BE2C (cell line): ENCODE measurements around the gene ZBTB48.
A peak's percentile ranks its signal among the peaks of the same experiment; 100 is the strongest.
"Not testable (repeated sequence)": the region's sequence is repeated elsewhere in the genome, so short reads cannot be mapped to it uniquely, and the experiment has no call there.

Source experiments
- DNase-seq: peaks from one replicate; pipeline ENCODE4 v3.0.0-alpha.2; 2020
- H3K27me3 ChIP-seq: fragments of 250-450 bp; sonication (Bioruptor Pico); 2 replicates; pipeline ENCODE4 v1.5.1; 2020; ENCODE audit warnings: mild to moderate bottlenecking
- H3K36me3 ChIP-seq: fragments of 250-450 bp; sonication (Bioruptor Pico); 2 replicates; pipeline ENCODE4 v1.5.1; 2020; ENCODE audit warnings: mild to moderate bottlenecking
- H3K4me1 ChIP-seq: fragments of 250-450 bp; sonication (Bioruptor Pico); 2 replicates; pipeline ENCODE4 v1.5.1; 2020
- H3K4me3 ChIP-seq: 2 replicates; pipeline ENCODE4 v1.5.1; 2011; ENCODE audit warnings: low read depth, low read length
- H3K9me3 ChIP-seq: fragments of 250-450 bp; sonication (Bioruptor Pico); 2 replicates; pipeline ENCODE4 v1.5.1; 2020
- TF ChIP-seq, protein P1 (sequence below): IDR thresholded peaks from 2 replicates; pipeline ENCODE4 v1.5.1; 2012; ENCODE audit warnings: mild to moderate bottlenecking, low read depth, low read length

ZBTB48 gene

GRCh38 chr1:6554031-6554906 is 25.5 kb upstream of the ZBTB48 start, which contains the start of gene NOL9:
Gene NOL9 (minus strand): TSS chr1:6554513. CDS start chr1:6554502, 11 bp downstream.
- Histone ChIP-seq H3K27me3 (no peaks in the 10 kb centered on the region), H3K36me3 (no peaks in the 10 kb centered on the region), H3K9me3 (no peaks in the 10 kb centered on the region), H3K4me1 (peaks cover 4% of the 10 kb centered on the region), H3K4me3 (peak within 1 kb of the TSS; percentile 86)
- DNase-seq, result peak; percentile 88
- TF ChIP-seq, protein P1, sequence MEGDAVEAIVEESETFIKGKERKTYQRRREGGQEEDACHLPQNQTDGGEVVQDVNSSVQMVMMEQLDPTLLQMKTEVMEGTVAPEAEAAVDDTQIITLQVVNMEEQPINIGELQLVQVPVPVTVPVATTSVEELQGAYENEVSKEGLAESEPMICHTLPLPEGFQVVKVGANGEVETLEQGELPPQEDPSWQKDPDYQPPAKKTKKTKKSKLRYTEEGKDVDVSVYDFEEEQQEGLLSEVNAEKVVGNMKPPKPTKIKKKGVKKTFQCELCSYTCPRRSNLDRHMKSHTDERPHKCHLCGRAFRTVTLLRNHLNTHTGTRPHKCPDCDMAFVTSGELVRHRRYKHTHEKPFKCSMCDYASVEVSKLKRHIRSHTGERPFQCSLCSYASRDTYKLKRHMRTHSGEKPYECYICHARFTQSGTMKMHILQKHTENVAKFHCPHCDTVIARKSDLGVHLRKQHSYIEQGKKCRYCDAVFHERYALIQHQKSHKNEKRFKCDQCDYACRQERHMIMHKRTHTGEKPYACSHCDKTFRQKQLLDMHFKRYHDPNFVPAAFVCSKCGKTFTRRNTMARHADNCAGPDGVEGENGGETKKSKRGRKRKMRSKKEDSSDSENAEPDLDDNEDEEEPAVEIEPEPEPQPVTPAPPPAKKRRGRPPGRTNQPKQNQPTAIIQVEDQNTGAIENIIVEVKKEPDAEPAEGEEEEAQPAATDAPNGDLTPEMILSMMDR, result peak; percentile 70

DNA sequence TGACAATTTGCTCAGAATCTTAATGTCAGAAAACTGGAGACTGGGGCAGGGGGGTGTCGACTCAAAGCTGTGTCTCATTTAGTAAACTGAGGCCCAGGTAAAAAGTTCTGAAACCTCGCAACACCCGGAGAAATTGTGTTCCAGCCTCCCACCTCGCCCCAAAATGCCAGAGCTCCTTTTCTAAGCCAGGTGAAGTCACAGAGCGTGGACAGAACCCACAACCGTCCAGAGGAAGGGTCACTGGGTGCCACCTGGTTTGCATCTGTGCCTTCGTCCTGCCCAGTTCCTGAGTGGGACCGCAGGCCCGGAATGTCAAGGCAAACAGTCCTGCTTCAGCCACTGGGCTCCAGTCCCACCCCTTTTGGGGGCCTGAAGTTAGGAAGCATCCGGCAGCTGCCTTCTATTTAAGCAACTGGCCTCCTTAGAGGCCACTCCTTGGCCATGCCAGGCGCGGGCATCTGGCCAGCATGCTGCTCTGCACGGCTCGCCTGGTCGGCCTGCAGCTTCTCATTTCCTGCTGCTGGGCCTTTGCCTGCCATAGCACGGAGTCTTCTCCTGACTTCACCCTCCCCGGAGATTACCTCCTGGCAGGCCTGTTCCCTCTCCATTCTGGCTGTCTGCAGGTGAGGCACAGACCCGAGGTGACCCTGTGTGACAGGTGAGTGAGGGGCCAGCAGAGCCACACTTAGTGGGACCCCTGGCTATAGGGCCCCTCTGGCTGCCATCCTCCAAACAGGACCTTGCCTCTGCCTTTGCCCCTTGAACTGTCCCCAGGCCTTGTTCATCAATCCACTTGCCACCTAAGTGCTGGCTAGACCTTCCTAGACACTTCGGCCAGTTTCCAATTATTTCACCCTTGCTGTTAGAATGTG is 24.7 kb upstream of the ZBTB48 start, which contains the start of gene TAS1R1:
Gene TAS1R1, plus strand, starts transcription at position 401 of the 872 bp plus-strand sequence. Its CDS starts 67 bp downstream, at position 468.
- peak within 1 kb of the TSS; percentile 86 for H3K4me3 ChIP-seq
- H3K9me3 ChIP-seq, result no peaks in the 10 kb centered on the region
- DNase-seq, result peak; percentile 22
- H3K4me1 ChIP-seq, result peaks cover 4% of the 10 kb centered on the region
- TF ChIP-seq, protein P1, result no peak
- no peaks in the 10 kb centered on the region for H3K36me3 ChIP-seq
- H3K27me3 ChIP-seq, result no peaks in the 10 kb centered on the region

DNA sequence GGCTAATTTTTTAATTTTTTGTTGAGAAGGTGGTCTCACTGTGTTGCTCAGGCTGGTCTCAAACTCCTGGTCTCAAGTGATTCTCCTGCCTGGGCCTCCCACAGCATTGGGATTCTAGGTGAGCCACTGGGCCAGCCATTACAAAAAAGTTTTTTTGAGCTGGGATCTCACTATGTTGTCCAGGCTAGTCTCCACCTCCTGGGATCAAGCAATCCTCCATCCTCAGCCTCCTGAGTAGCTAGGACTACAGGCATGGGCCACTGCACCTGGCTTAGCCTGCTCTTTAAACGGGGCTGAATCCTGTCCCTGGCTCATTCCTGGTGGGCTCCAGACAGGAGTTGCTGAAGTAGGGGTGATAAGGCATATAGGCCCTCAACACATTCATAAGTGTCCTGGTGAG is 22.2 kb upstream of the ZBTB48 start:
- no peaks in the 10 kb centered on the region for H3K27me3 ChIP-seq
- DNase-seq, result no peak
- no peaks in the 10 kb centered on the region for H3K9me3 ChIP-seq
- H3K36me3 ChIP-seq, result no peaks in the 10 kb centered on the region
- no peak overlapping the region for H3K4me3 ChIP-seq
- TF ChIP-seq, protein P1, result no peak
- H3K4me1 ChIP-seq, result peaks cover 4% of the 10 kb centered on the region

DNA sequence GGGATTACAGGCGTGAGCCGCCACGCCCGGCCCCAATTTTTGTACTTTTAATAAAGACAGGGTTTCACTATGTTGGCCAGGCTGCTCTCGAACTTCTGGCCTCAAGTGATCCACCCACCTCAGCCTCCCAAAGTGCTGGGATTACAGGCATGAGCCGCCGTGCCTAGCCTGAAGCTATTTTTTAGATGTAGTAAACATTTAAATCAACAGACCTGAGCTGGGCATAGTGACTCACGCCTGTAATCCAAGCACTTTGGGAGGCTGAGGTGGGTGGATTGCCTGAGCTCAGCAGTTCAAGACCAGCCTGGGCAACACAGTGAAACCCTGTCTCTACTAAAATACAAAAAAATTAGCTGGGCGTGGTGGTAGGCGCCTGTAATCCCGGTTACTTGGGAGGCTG is 20.6 kb upstream of the ZBTB48 start:
- not testable (repeated sequence) for DNase-seq, H3K27me3 ChIP-seq, H3K4me3 ChIP-seq, H3K36me3 ChIP-seq, H3K4me1 ChIP-seq, H3K9me3 ChIP-seq

DNA sequence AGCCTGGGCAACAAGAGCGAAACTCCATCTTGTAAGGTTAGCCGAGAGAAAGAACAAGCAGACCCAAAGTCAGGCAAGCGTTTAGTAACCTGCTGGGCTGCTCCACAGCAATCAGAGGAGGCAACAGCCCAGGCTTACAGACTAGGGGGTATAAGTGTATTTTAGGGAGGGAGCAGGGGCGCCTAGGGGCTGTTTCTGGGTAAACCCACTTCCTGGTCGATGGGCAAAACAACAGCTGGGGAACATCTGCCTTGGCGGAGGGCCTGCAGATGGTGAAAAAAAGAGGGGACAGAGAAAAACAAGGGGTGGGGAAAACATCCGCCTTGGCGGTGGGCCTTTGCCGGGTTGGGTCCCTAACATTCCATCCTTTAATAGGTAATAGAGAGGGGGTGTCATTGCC is 19.5 kb upstream of the ZBTB48 start:
- no peaks in the 10 kb centered on the region for H3K36me3 ChIP-seq
- H3K4me1 ChIP-seq, result no peaks in the 10 kb centered on the region
- peaks cover 5% of the 10 kb centered on the region for H3K27me3 ChIP-seq
- H3K9me3 ChIP-seq, result no peaks in the 10 kb centered on the region
- TF ChIP-seq, protein P1, result no peak
- no peak overlapping the region for H3K4me3 ChIP-seq
- no peak for DNase-seq

GRCh38 chr1:6569033-6569432 is 10.8 kb upstream of the ZBTB48 start:
- no peaks in the 10 kb centered on the region for H3K9me3 ChIP-seq
- H3K4me1 ChIP-seq, result no peaks in the 10 kb centered on the region
- H3K4me3 ChIP-seq, result no peak overlapping the region
- DNase-seq, result no peak
- TF ChIP-seq, protein P1, result no peak
- H3K27me3 ChIP-seq, result peaks cover 5% of the 10 kb centered on the region
- H3K36me3 ChIP-seq, result no peaks in the 10 kb centered on the region
